HepG2 (cell line): Measurements from ENCODE around the gene DPY19L3. TPM values are rescaled to one million over a fixed set of nuclear protein-coding genes. Genes with fewer than 3 reads are reported as not detected.

ENCODE experiments used
- ATAC-seq: fragments of 200-7000 bp; cut with Tn5 transposase; 3 replicates; pipeline ENCODE4 v1.9.1; 2020; ENCODE audit warnings: mild to moderate bottlenecking, moderate library complexity
- BruUV-seq: library from RNA; stranded (reverse); fragments of 400-500 nt; replicated peaks from 2 replicates; lab custom pipeline; 2021; lab: Mats Ljungman, UMichigan
- CTCF ChIA-PET: fragments of 300-600 bp; formaldehyde crosslinking; extraction: SDS; loops from one replicate; lab custom pipeline; 2021; ENCODE audit warnings: low total read pairs, inconsistent platforms, low intra/inter-chr PET ratio; lab: Yijun Ruan, JAX
- POLR2A ChIA-PET: fragments of 350-600 bp; sonication (Branson Sonifier 250); formaldehyde crosslinking; loops from one replicate; lab custom pipeline; 2020; ENCODE audit warnings: antibody characterized with exemption, inconsistent platforms; lab: Yijun Ruan, JAX
- DNase-seq: peaks from one replicate; pipeline ENCODE4 v3.0.0-alpha.2; 2015; ENCODE audit warnings: low spot score
- FAIRE-seq: peaks from 3 replicates; lab custom pipeline; 2011; peaks lifted over from hg19 to GRCh38; lab: Jason Lieb, UNC
- H2AFZ ChIP-seq: one replicate; pipeline ENCODE4 v1.6.1; 2011; ENCODE audit warnings: low read length, inconsistent platforms
- H3K27ac ChIP-seq: fragments of 300-600 bp; 3 replicates; pipeline ENCODE4 v1.8.0; 2011; ENCODE audit warnings: mixed run types, mild to moderate bottlenecking, mixed read lengths, low read length, inconsistent platforms; ENCODE audit not compliant: insufficient read depth; ENCODE audit errors: extremely low read length
- H3K27me3 ChIP-seq, 2 experiments: fragments of 200-600 bp in 1 of 2; 2 replicates in 1 of 2; 3 replicates in 1 of 2; pipeline versions ENCODE4 v1.6.0 to v1.8.0; 2011; ENCODE audit warnings: low read length in 2 of 2, mild to moderate bottlenecking in 2 of 2, moderate library complexity in 2 of 2, inconsistent platforms in 1 of 2; ENCODE audit not compliant: insufficient read depth in 2 of 2, control insufficient read depth in 1 of 2
- H3K36me3 ChIP-seq, 2 experiments: fragments of 200-600 bp in 1 of 2; replicated peaks in 1 of 2; 2 replicates in 1 of 2; 3 replicates in 1 of 2; pipeline versions ENCODE4 v1.5.1 to v1.8.0; 2011; ENCODE audit warnings: low read length in 2 of 2, inconsistent platforms in 1 of 2; ENCODE audit not compliant: insufficient read depth in 2 of 2, control insufficient read depth in 1 of 2
- H3K4me1 ChIP-seq: 2 replicates; pipeline ENCODE4 v1.5.1; 2012; ENCODE audit warnings: low read length, inconsistent platforms; ENCODE audit not compliant: insufficient read depth
- H3K4me2 ChIP-seq: 2 replicates; pipeline ENCODE4 v1.6.0; 2011; ENCODE audit warnings: low read depth, low read length, inconsistent platforms
- H3K4me3 ChIP-seq, 3 experiments: fragments of 200-600 bp in 1 of 3; sonication (generic), shearing (Covaris generic) in 1 of 3; replicated peaks in 1 of 3; 2 replicates each; pipeline ENCODE4 v1.5.1; 2011 to 2016; ENCODE audit warnings: low read length in 3 of 3, inconsistent platforms in 2 of 3, low read depth in 2 of 3, mild to moderate bottlenecking in 2 of 3, control low read depth in 1 of 3, mixed read lengths in 1 of 3; ENCODE audit not compliant: insufficient read depth in 1 of 3
- H3K79me2 ChIP-seq: one replicate; pipeline ENCODE4 v1.6.1; 2011; ENCODE audit warnings: low read length, inconsistent platforms; ENCODE audit not compliant: insufficient read depth
- H3K9ac ChIP-seq: 2 replicates; pipeline ENCODE4 v1.6.0; 2011; ENCODE audit warnings: mild to moderate bottlenecking, low read depth, low read length, inconsistent platforms; ENCODE audit not compliant: insufficient read depth
- H3K9me3 ChIP-seq: 2 replicates; pipeline ENCODE4 v1.5.1; 2012; ENCODE audit warnings: mild to moderate bottlenecking, low read length
- H4K20me1 ChIP-seq: 2 replicates; pipeline ENCODE4 v1.6.0; 2011; ENCODE audit warnings: inconsistent platforms, mild to moderate bottlenecking, low read length, moderate library complexity; ENCODE audit not compliant: insufficient read depth
- DRAP1 ChIP-seq: IDR thresholded peaks from 2 replicates; pipeline ENCODE4 v1.6.1; 2016; ENCODE audit warnings: missing genetic modification reagents, missing compliant biosample characterization
- ELF1 ChIP-seq: sonication (generic); formaldehyde crosslinking; IDR thresholded peaks from 2 replicates; pipeline ENCODE4 v1.4.0; 2020; ENCODE audit warnings: missing genetic modification reagents
- ELF4 ChIP-seq: sonication (generic); formaldehyde crosslinking; IDR thresholded peaks from 2 replicates; pipeline ENCODE4 v1.5.0; 2020; ENCODE audit warnings: missing genetic modification reagents, mild to moderate bottlenecking, moderate library complexity, borderline replicate concordance
- FOXP4 ChIP-seq: sonication (generic); formaldehyde crosslinking; IDR thresholded peaks from 2 replicates; pipeline ENCODE4 v1.4.0; 2020; ENCODE audit warnings: missing genetic modification reagents
- HES4 ChIP-seq: sonication (generic); formaldehyde crosslinking; IDR thresholded peaks from 2 replicates; pipeline ENCODE4 v1.9.0; 2021; ENCODE audit warnings: mild to moderate bottlenecking, missing genetic modification reagents, borderline replicate concordance
- HNRNPLL ChIP-seq: fragments of 200-400 bp; formaldehyde crosslinking; IDR thresholded peaks from 2 replicates; pipeline ENCODE4 v1.6.1; 2017; ENCODE audit warnings: mild to moderate bottlenecking, low read depth, low read length; ENCODE audit not compliant: poor library complexity, severe bottlenecking
- NFYB ChIP-seq: sonication (generic); formaldehyde crosslinking; IDR thresholded peaks from 2 replicates; pipeline ENCODE4 v1.4.0; 2020; ENCODE audit warnings: missing genetic modification reagents
- THAP9 ChIP-seq: sonication (generic); formaldehyde crosslinking; IDR thresholded peaks from 2 replicates; pipeline ENCODE4; 2020; ENCODE audit warnings: missing genetic modification reagents, mild to moderate bottlenecking, borderline replicate concordance
- ZBTB38 ChIP-seq: sonication (generic); formaldehyde crosslinking; IDR thresholded peaks from 2 replicates; pipeline ENCODE4 v1.5.1; 2020; ENCODE audit warnings: mild to moderate bottlenecking, missing genetic modification reagents
- ZNF614 ChIP-seq: IDR thresholded peaks from 2 replicates; pipeline ENCODE4 v1.6.1; 2018; ENCODE audit warnings: missing biosample characterization, missing genetic modification reagents, inconsistent platforms, borderline replicate concordance
- WGBS: methylation state at CpG from one replicate; pipeline ENCODE4 v1.1.6; 2017; ENCODE audit warnings: low lambda C conversion rate; 5-methylcytosine and 5-hydroxymethylcytosine counted together
- in situ Hi-C: cut with HindIII; loops from 2 replicates; pipeline ENCODE4 v1.10.0; 2017; ENCODE audit warnings: low pct_unique_long_range_greater_than_20kb; ENCODE audit not compliant: extremely low pct_ligation_motif_present
- intact Hi-C: fragments of 100-400 bp; cut with micrococcal nuclease; formaldehyde crosslinking; loops from one replicate; pipeline ENCODE4 v1.10.0; 2022; ENCODE audit not compliant: unreplicated experiment
- polyA plus RNA-seq, 8 experiments: library from polyadenylated mRNA; depleted of rRNA in 3 of 8; stranded (reverse) in 7 of 8; unstranded in 1 of 8; fragments of >200 nt; fragmentation: Illumina TruSeq in 4 of 8; extraction: Trizol in 4 of 8; gene quantifications; 2 replicates each; pipeline versions ENCODE4 v1.2.1 to v1.2.3, GENCODE V29; 2011 to 2016; ENCODE audit warnings: low read depth in 4 of 8, missing spikeins in 1 of 8, mixed read lengths in 1 of 8; ENCODE audit not compliant: insufficient read depth in 1 of 8
- total RNA-seq, 5 experiments: library from RNA; depleted of rRNA; stranded (reverse); fragments of >200 nt; fragmentation: Illumina TruSeq; extraction: Trizol; gene quantifications; 2 replicates each; pipeline ENCODE4 v1.2.3, GENCODE V29; 2016; ENCODE audit warnings: low read depth in 1 of 5

DPY19L3 gene
- total and polyA plus RNA-seq, 2 of the 13 experiments (the other 11 are each of a cell fraction or from before 2014, with no cell fraction given), result 21.6 to 25.2 TPM

- over 99% methylated on average over 5 of the region's 5 CpGs for WGBS
- DNase-seq, result no peak
- Histone ChIP-seq H3K4me3 (no peak overlapping the region), H3K27me3 (no peaks in the 10 kb centered on the region; a peak in 1 of 5 replicates), H3K9ac (no peak overlapping the region), H2AFZ (no peak overlapping the region), H3K4me2 (no peak overlapping the region), H3K4me1 (peaks cover 6% of the 10 kb centered on the region; the same call in 1 of the 2 replicates), H3K27ac (no peak overlapping the region), H3K9me3 (no peaks in the 10 kb centered on the region), H3K36me3 (peaks cover 11 to 42% of the 10 kb centered on the region in 2 experiments; a peak in 4 of 5 replicates), H4K20me1 (no peaks in the 10 kb centered on the region), H3K79me2 (no peaks in the 10 kb centered on the region)
- intact Hi-C loops (no loop called here), in situ Hi-C loops (no loop called here)
- no TSS peak for BruUV-seq
- CTCF ChIA-PET, result no interaction called here
- POLR2A ChIA-PET, result no interaction called here
- TF ChIP-seq HNRNPLL, result no peak
- no peak for TF ChIP-seq FOXP4 (CRISPR knock-in tag)
- TF ChIP-seq ELF4 (CRISPR knock-in tag), result no peak
- no peak for TF ChIP-seq ELF1 (CRISPR knock-in tag)
- no peak for TF ChIP-seq HES4 (CRISPR knock-in tag)
- no peak for TF ChIP-seq NFYB (CRISPR knock-in tag)
- TF ChIP-seq THAP9 (CRISPR knock-in tag), result no peak
- TF ChIP-seq ZNF614 (CRISPR knock-in tag), result no peak
- TF ChIP-seq ZBTB38, result no peak
- TF ChIP-seq DRAP1 (CRISPR knock-in tag), result no peak
- no peak for ATAC-seq
- no peak for FAIRE-seq
Measured at GRCh38 chr19:32415669-32416068, 10.1 kb downstream of the DPY19L3 start.
